ENCODE measurements around the gene TGFBRAP1.

TGFBRAP1 gene

GRCh38 chr2:105329561-105330495 lies at the start of gene TGFBRAP1:
TGFBRAP1 (minus strand) TSS chr2:105329735; CDS start chr2:105308301, 21,434 bp downstream.
- peak; percentile 32 for DNase-seq (ENCODE audit: low spot score)

GRCh38 chr2:105378921-105379383 lies 49.4 kb upstream of the TGFBRAP1 start:
- no peak for DNase-seq (ENCODE audit: low spot score)

- no peak for DNase-seq (ENCODE audit: low spot score)
These were observed 48.8 kb upstream of the TGFBRAP1 start for GRCh38 chr2:105378276-105378840.

GRCh38 chr2:105377871-105378270 lies 48.3 kb upstream of the TGFBRAP1 start:
- no peak for DNase-seq (ENCODE audit: low spot score)

- DNase-seq (ENCODE audit: low spot score), result no peak
These were observed 47.3 kb upstream of the TGFBRAP1 start for GRCh38 chr2:105376789-105377240.

GRCh38 chr2:105376010-105376409 lies 46.5 kb upstream of the TGFBRAP1 start:
- DNase-seq (ENCODE audit: low spot score), result no peak

GRCh38 chr2:105375001-105375561 lies 45.5 kb upstream of the TGFBRAP1 start:
- DNase-seq (ENCODE audit: low spot score), result no peak

GRCh38 chr2:105373895-105374401 lies 44.4 kb upstream of the TGFBRAP1 start:
- peak; percentile 25 for DNase-seq (ENCODE audit: low spot score)

GRCh38 chr2:105373344-105373781 lies 43.8 kb upstream of the TGFBRAP1 start:
- no peak for DNase-seq (ENCODE audit: low spot score)

- no peak for DNase-seq (ENCODE audit: low spot score)
These were observed 42.3 kb upstream of the TGFBRAP1 start for GRCh38 chr2:105371810-105372209.

- DNase-seq (ENCODE audit: low spot score), result no peak
These were observed 41.6 kb upstream of the TGFBRAP1 start for GRCh38 chr2:105371156-105371555.

- DNase-seq (ENCODE audit: low spot score), result peak; percentile 85
These were observed 40.5 kb upstream of the TGFBRAP1 start for GRCh38 chr2:105369777-105370690.

- DNase-seq (ENCODE audit: low spot score), result no peak
These were observed 39.3 kb upstream of the TGFBRAP1 start for GRCh38 chr2:105368759-105369408.

GRCh38 chr2:105365206-105365605 lies 35.7 kb upstream of the TGFBRAP1 start:
- DNase-seq (ENCODE audit: low spot score), result no peak

GRCh38 chr2:105364436-105365139 lies 35.1 kb upstream of the TGFBRAP1 start:
- no peak for DNase-seq (ENCODE audit: low spot score)

- DNase-seq (ENCODE audit: low spot score), result no peak
These were observed 33.5 kb upstream of the TGFBRAP1 start for GRCh38 chr2:105362862-105363591.

GRCh38 chr2:105361102-105361889 lies 31.8 kb upstream of the TGFBRAP1 start:
- peak; percentile 54 for DNase-seq (ENCODE audit: low spot score)

- no peak for DNase-seq (ENCODE audit: low spot score)
These were observed 29.1 kb upstream of the TGFBRAP1 start for GRCh38 chr2:105358593-105358992.

- DNase-seq (ENCODE audit: low spot score), result no peak
These were observed 27.6 kb upstream of the TGFBRAP1 start for GRCh38 chr2:105357122-105357521.

Measured in CD4-positive, alpha-beta T cell treated with Interleukin-6 at 100 ng/mL for 8 hours (primary cell).